WTC11 (cell line): ENCODE data around the gene WNT3A. TPM values are rescaled to one million over a fixed set of nuclear protein-coding genes. Genes with fewer than 3 reads are reported as not detected.

Experiments
- ATAC-seq: fragments of 200-7000 bp; cut with Tn5 transposase; 2 replicates; pipeline ENCODE4 v1.10.0; 2021; ENCODE audit warnings: mild to moderate bottlenecking, moderate library complexity
- CTCF ChIA-PET: fragments of 300-600 bp; sonication (Branson Sonifier 250); formaldehyde crosslinking; loops from one replicate; lab custom pipeline; 2021; ENCODE audit warnings: antibody characterized with exemption; lab: Charles Lee
- POLR2A ChIA-PET: fragments of 350-600 bp; sonication (Branson Sonifier 250); formaldehyde crosslinking; loops from one replicate; lab custom pipeline; 2021; ENCODE audit warnings: antibody characterized with exemption; lab: Charles Lee
- DNase-seq: peaks from one replicate; pipeline ENCODE4 v3.0.0; 2021; ENCODE audit warnings: low spot score
- H3K27ac Mint-ChIP-seq: 2 replicates; pipeline ENCODE4 v1.8.0; 2021; ENCODE audit warnings: mixed read lengths
- H3K27me3 Mint-ChIP-seq: 2 replicates; pipeline ENCODE4 v1.8.0; 2021; ENCODE audit warnings: low read depth, mild to moderate bottlenecking, moderate library complexity, mixed read lengths
- H3K36me3 Mint-ChIP-seq: 2 replicates; pipeline ENCODE4 v1.8.0; 2021; ENCODE audit warnings: mixed read lengths
- H3K4me1 Mint-ChIP-seq: 2 replicates; pipeline ENCODE4 v1.8.0; 2022; ENCODE audit warnings: mixed read lengths
- H3K4me3 Mint-ChIP-seq: 2 replicates; pipeline ENCODE4 v1.8.0; 2021; ENCODE audit warnings: mild to moderate bottlenecking, moderate library complexity, mixed read lengths
- H3K9me3 Mint-ChIP-seq: 2 replicates; pipeline ENCODE4 v1.8.0; 2021; ENCODE audit warnings: mixed read lengths
- ARID4B ChIP-seq: sonication (generic); formaldehyde crosslinking; IDR thresholded peaks from 2 replicates; pipeline ENCODE4 v1.8.0; 2023; ENCODE audit warnings: missing genetic modification reagents, mild to moderate bottlenecking, borderline replicate concordance
- MXD4 ChIP-seq: fragments of 250-450 bp; sonication (Bioruptor Pico); IDR thresholded peaks from 2 replicates; pipeline ENCODE4 v1.8.0; 2021; ENCODE audit warnings: mild to moderate bottlenecking, moderate library complexity, borderline replicate concordance
- NR3C1 ChIP-seq: sonication (generic); formaldehyde crosslinking; conservative IDR thresholded peaks from 2 replicates; pipeline ENCODE4 v1.8.1; 2023; ENCODE audit warnings: low read depth, mild to moderate bottlenecking, missing genetic modification reagents
- OVOL2 ChIP-seq: fragments of 250-450 bp; sonication (Bioruptor Pico); IDR thresholded peaks from 2 replicates; pipeline ENCODE4 v1.9.0; 2021; ENCODE audit warnings: mild to moderate bottlenecking, borderline replicate concordance
- PRDM15 ChIP-seq: sonication (generic); formaldehyde crosslinking; IDR thresholded peaks from 2 replicates; pipeline ENCODE4 v1.8.0; 2022; ENCODE audit warnings: missing genetic modification reagents
- STAT6 ChIP-seq: sonication (generic); formaldehyde crosslinking; conservative IDR thresholded peaks from 2 replicates; pipeline ENCODE4 v1.8.1; 2023; ENCODE audit warnings: mild to moderate bottlenecking, low read depth, missing genetic modification reagents, moderate library complexity
- TP53 ChIP-seq: sonication (generic); formaldehyde crosslinking; IDR thresholded peaks from 2 replicates; pipeline ENCODE4 v1.8.1; 2023; ENCODE audit warnings: mild to moderate bottlenecking, missing genetic modification reagents
- ZNF281 ChIP-seq: sonication (generic); formaldehyde crosslinking; IDR thresholded peaks from 2 replicates; pipeline ENCODE4 v1.8.0; 2023; ENCODE audit warnings: mild to moderate bottlenecking, missing genetic modification reagents
- ZNF423 ChIP-seq: fragments of 250-450 bp; sonication (Bioruptor Pico); IDR thresholded peaks from 2 replicates; pipeline ENCODE4 v2.1.2; 2022; ENCODE audit warnings: mild to moderate bottlenecking, moderate library complexity
- total RNA-seq: library from RNA; stranded (reverse); gene quantifications from 3 replicates; pipeline ENCODE4 v1.2.3, GENCODE V29; 2021

WNT3A gene
- total RNA-seq, 1 experiment from 2014 or later, result 0.17 TPM

GRCh38 chr1:228005511-228006033 is 1.2 kb upstream of the WNT3A start:
- no peaks in the 10 kb centered on the region for H3K9me3 Mint-ChIP-seq
- peaks cover 95% of the 10 kb centered on the region for H3K27me3 Mint-ChIP-seq
- TF ChIP-seq ZNF423 (no peak), STAT6 (CRISPR knock-in tag) (no peak), TP53 (no peak), PRDM15 (no peak), OVOL2 (no peak), ZNF281 (no peak), MXD4 (CRISPR knock-in tag) (no peak), NR3C1 (CRISPR knock-in tag) (no peak), ARID4B (CRISPR knock-in tag) (no peak)
- no peak overlapping the region for H3K27ac Mint-ChIP-seq
- ATAC-seq (no peak), DNase-seq (no peak)
- no peaks in the 10 kb centered on the region for H3K36me3 Mint-ChIP-seq
- ChIA-PET CTCF (interaction anchor here (0.8 to 4.0 kb wide), 31 partner anchors 9 to 410 kb away, joined by 3 to 71 read pairs (median 7); partner anchors contain the start of genes ARF1, IBA57 and TRIM11), POLR2A (interaction anchor here (1.1 kb wide), 2 partner anchors 25 to 95 kb away, joined by 3 read pairs; no protein-coding TSS in a partner anchor)
- peak overlapping the region; percentile 57 for H3K4me3 Mint-ChIP-seq
- H3K4me1 Mint-ChIP-seq, result peaks cover 35% of the 10 kb centered on the region
